GM23338 (cell line): ENCODE measurements around the gene CX3CL1. TPM values are rescaled to one million over a fixed set of nuclear protein-coding genes. Genes with fewer than 3 reads are reported as not detected.

Experiments used
- ATAC-seq: fragments of 200-7000 bp; cut with Tn5 transposase; 3 replicates; pipeline ENCODE4 v1.9.1; 2020
- DNase-seq: peaks from one replicate; pipeline ENCODE4 v3.0.0-alpha.2; 2015; ENCODE audit warnings: low spot score
- H2AFZ ChIP-seq: fragments of 200-600 bp; sonication (generic); 2 replicates; pipeline ENCODE4 v1.8.0; 2016; ENCODE audit warnings: antibody characterized with exemption, mild to moderate bottlenecking, moderate library complexity
- H3F3A ChIP-seq: fragments of 200-600 bp; sonication (generic); replicated peaks from 2 replicates; pipeline ENCODE4 v1.8.0; 2017; ENCODE audit warnings: antibody characterized with exemption, mixed run types, low read depth
- H3K27ac ChIP-seq: fragments of 200-600 bp; sonication (generic); 2 replicates; pipeline ENCODE4 v1.6.1; 2016; ENCODE audit warnings: low read depth
- H3K27me3 ChIP-seq: fragments of 200-600 bp; sonication (generic); 2 replicates; pipeline ENCODE4 v1.8.0; 2016; ENCODE audit warnings: mild to moderate bottlenecking, mixed run types, moderate library complexity; ENCODE audit not compliant: insufficient read depth
- H3K36me3 ChIP-seq: fragments of 200-600 bp; sonication (generic); 2 replicates; pipeline ENCODE4 v1.8.0; 2016; ENCODE audit warnings: mild to moderate bottlenecking; ENCODE audit not compliant: insufficient read depth
- H3K4me1 ChIP-seq: fragments of 200-600 bp; sonication (generic); 2 replicates; pipeline ENCODE4 v1.8.0; 2016; ENCODE audit warnings: mild to moderate bottlenecking, moderate library complexity; ENCODE audit not compliant: insufficient read depth
- H3K4me2 ChIP-seq: fragments of 200-600 bp; sonication (generic); 2 replicates; pipeline ENCODE4 v1.7.1; 2017; ENCODE audit warnings: mixed run types
- H3K4me3 ChIP-seq: fragments of 200-600 bp; sonication (generic); 2 replicates; pipeline ENCODE4 v1.6.1; 2016; ENCODE audit warnings: mixed run types
- H3K79me2 ChIP-seq: fragments of 200-600 bp; sonication (generic); replicated peaks from 2 replicates; pipeline ENCODE4 v1.8.0; 2017; ENCODE audit warnings: mild to moderate bottlenecking; ENCODE audit not compliant: insufficient read depth
- H3K9me2 ChIP-seq: fragments of 200-600 bp; sonication (generic); 2 replicates; pipeline ENCODE4 v1.8.0; 2017; ENCODE audit not compliant: insufficient read depth
- H4K20me1 ChIP-seq: fragments of 200-600 bp; sonication (generic); replicated peaks from 2 replicates; pipeline ENCODE4 v1.8.0; 2017; ENCODE audit warnings: mild to moderate bottlenecking; ENCODE audit not compliant: insufficient read depth
- H3K27ac Mint-ChIP-seq: 2 replicates; pipeline ENCODE4 v1.8.0; 2020; ENCODE audit warnings: inconsistent platforms, mild to moderate bottlenecking, moderate library complexity, mixed read lengths
- H3K27me3 Mint-ChIP-seq: 3 replicates; pipeline ENCODE4 v1.8.0; 2022; ENCODE audit warnings: low read depth, mild to moderate bottlenecking, moderate library complexity, mixed read lengths, inconsistent platforms; ENCODE audit not compliant: insufficient read depth, poor library complexity
- H3K36me3 Mint-ChIP-seq: 3 replicates; pipeline ENCODE4 v1.8.0; 2021; ENCODE audit warnings: low read depth, mild to moderate bottlenecking, inconsistent platforms, moderate library complexity, mixed read lengths
- H3K4me1 Mint-ChIP-seq: 3 replicates; pipeline ENCODE4 v1.8.0; 2020; ENCODE audit warnings: mild to moderate bottlenecking, inconsistent platforms, mixed read lengths
- H3K4me3 Mint-ChIP-seq: 3 replicates; pipeline ENCODE4 v1.8.0; 2021; ENCODE audit warnings: moderate library complexity, mild to moderate bottlenecking, inconsistent platforms, mixed read lengths
- H3K9me3 Mint-ChIP-seq: 3 replicates; pipeline ENCODE4 v1.8.0; 2020; ENCODE audit warnings: moderate library complexity, mild to moderate bottlenecking, inconsistent platforms, mixed read lengths
- CTCF ChIP-seq, 2 experiments: fragments of 200-600 bp in 1 of 2; sonication (generic) in 1 of 2; conservative IDR thresholded peaks; 2 replicates each; pipeline versions ENCODE4 v1.5.1 to v1.6.1; 2016 to 2017; ENCODE audit warnings: antibody characterized with exemption in 2 of 2, low read depth in 2 of 2, mild to moderate bottlenecking in 2 of 2, moderate library complexity in 1 of 2
- EZH2 ChIP-seq: fragments of 200-600 bp; sonication (generic); IDR thresholded peaks from one replicate; pipeline ENCODE4 v1.8.0; 2017; ENCODE audit warnings: antibody characterized with exemption, mild to moderate bottlenecking, low read depth; ENCODE audit not compliant: unreplicated experiment
- POLR2AphosphoS5 ChIP-seq: IDR thresholded peaks from 2 replicates; pipeline ENCODE4 v1.6.1; 2016; ENCODE audit warnings: antibody characterized with exemption, low read depth
- REST ChIP-seq: IDR thresholded peaks from one replicate; pipeline ENCODE4 v1.6.1; 2018; ENCODE audit warnings: antibody characterized with exemption; ENCODE audit not compliant: unreplicated experiment
- ZNF114 ChIP-seq: fragments of 250-450 bp; sonication (Bioruptor Pico); IDR thresholded peaks from 2 replicates; pipeline ENCODE4 v1.5.0; 2020; ENCODE audit warnings: mild to moderate bottlenecking, moderate library complexity
- ZNF331 ChIP-seq: fragments of 250-450 bp; sonication (Bioruptor Pico); IDR thresholded peaks from 2 replicates; pipeline ENCODE4 v1.5.0; 2020; ENCODE audit warnings: low read depth, mild to moderate bottlenecking, moderate library complexity
- ZNF462 ChIP-seq: fragments of 250-450 bp; sonication (Bioruptor Pico); IDR thresholded peaks from 2 replicates; pipeline ENCODE4 v1.5.0; 2020; ENCODE audit warnings: mild to moderate bottlenecking, moderate library complexity
- polyA plus RNA-seq: library from polyadenylated mRNA; unstranded; fragments of >200 nt; fragmentation: Nextera tagmentation; extraction: Ambion mirVana; gene quantifications from 2 replicates; pipeline ENCODE4 v1.2.1, GENCODE V29; 2016
- total RNA-seq: library from RNA; depleted of rRNA; stranded (reverse); fragments of >200 nt; shearing (Covaris generic); gene quantifications from 2 replicates; pipeline ENCODE4 v1.2.3, GENCODE V29; 2014

The CX3CL1 gene
- total and polyA plus RNA-seq, 2 experiments from 2014 or later, result 0.24 to 2.8 TPM

- Histone ChIP-seq H3K79me2 (no peaks in the 10 kb centered on the region), H3K4me3 (no peak overlapping the region), H3K9me2 (no peaks in the 10 kb centered on the region), H3K27me3 (no peaks in the 10 kb centered on the region), H3K27ac (no peak overlapping the region), H4K20me1 (0 out of 2 replicates have a peak, but pooled peaks cover 2% of the 10 kb centered on the region), H3K36me3 (no peaks in the 10 kb centered on the region), H3K4me1 (peaks cover 8% of the 10 kb centered on the region; the same call in 1 of the 2 replicates), H2AFZ (no peak overlapping the region), H3F3A (peaks cover 4% of the 10 kb centered on the region), H3K4me2 (no peak overlapping the region)
- peaks cover 8% of the 10 kb centered on the region for H3K27me3 Mint-ChIP-seq
- H3K27ac Mint-ChIP-seq, result 0 out of 2 replicates have a peak overlapping the region, but pooled peaks have one; percentile 33
- no peak for TF ChIP-seq ZNF331 (CRISPR knock-in tag)
- TF ChIP-seq CTCF (conservative IDR thresholded peaks at IDR 0.05; ENCODE audit: low read depth in 2 of 2), result peak; percentile 69 to 79
- DNase-seq, result peak; percentile 71
- H3K4me1 Mint-ChIP-seq, result peaks cover 25% of the 10 kb centered on the region
- ATAC-seq, result peak; percentile 28
- no peaks in the 10 kb centered on the region for H3K9me3 Mint-ChIP-seq
- H3K4me3 Mint-ChIP-seq, result no peak overlapping the region
- peaks cover 6% of the 10 kb centered on the region; the same call in 2 of the 3 replicates for H3K36me3 Mint-ChIP-seq
Observed at GRCh38 chr16:57422026-57422944, 50.0 kb downstream of the CX3CL1 start.

- H2AFZ ChIP-seq, result no peak overlapping the region
- Mint-ChIP-seq H3K36me3 (peaks cover 10% of the 10 kb centered on the region; the same call in 2 of the 3 replicates), H3K27me3 (peaks cover 8% of the 10 kb centered on the region), H3K27ac (no peak overlapping the region), H3K4me1 (peaks cover 19% of the 10 kb centered on the region), H3K4me3 (no peak overlapping the region), H3K9me3 (no peaks in the 10 kb centered on the region)
- no peaks in the 10 kb centered on the region for H3K27me3 ChIP-seq
- 0 out of 2 replicates have a peak, but pooled peaks cover 5% of the 10 kb centered on the region for H4K20me1 ChIP-seq
- no peaks in the 10 kb centered on the region for H3F3A ChIP-seq
- peaks cover 8% of the 10 kb centered on the region; the same call in 1 of the 2 replicates for H3K4me1 ChIP-seq
- peaks cover 4% of the 10 kb centered on the region; the same call in 1 of the 2 replicates for H3K36me3 ChIP-seq
- no peaks in the 10 kb centered on the region for H3K9me2 ChIP-seq
- H3K4me3 ChIP-seq, result no peak overlapping the region
- H3K4me2 ChIP-seq, result no peak overlapping the region
- no peaks in the 10 kb centered on the region for H3K79me2 ChIP-seq
- DNase-seq (no peak), ATAC-seq (no peak)
- no peak overlapping the region for H3K27ac ChIP-seq
- TF ChIP-seq REST (no peak), EZH2 (no peak), ZNF331 (CRISPR knock-in tag) (no peak), ZNF462 (no peak), POLR2AphosphoS5 (no peak), ZNF114 (CRISPR knock-in tag) (no peak)
Observed at GRCh38 chr16:57423152-57423551, 50.9 kb downstream of the CX3CL1 start.
